ENCODE results near the gene PPM1H. TPM values are rescaled to one million over a fixed set of nuclear protein-coding genes. Genes with fewer than 3 reads are reported as not detected.

Gene PPM1H
- polyA plus RNA-seq, 1 of the 3 experiments (the other 2 are of a cell fraction) = 0.13 TPM

DNA sequence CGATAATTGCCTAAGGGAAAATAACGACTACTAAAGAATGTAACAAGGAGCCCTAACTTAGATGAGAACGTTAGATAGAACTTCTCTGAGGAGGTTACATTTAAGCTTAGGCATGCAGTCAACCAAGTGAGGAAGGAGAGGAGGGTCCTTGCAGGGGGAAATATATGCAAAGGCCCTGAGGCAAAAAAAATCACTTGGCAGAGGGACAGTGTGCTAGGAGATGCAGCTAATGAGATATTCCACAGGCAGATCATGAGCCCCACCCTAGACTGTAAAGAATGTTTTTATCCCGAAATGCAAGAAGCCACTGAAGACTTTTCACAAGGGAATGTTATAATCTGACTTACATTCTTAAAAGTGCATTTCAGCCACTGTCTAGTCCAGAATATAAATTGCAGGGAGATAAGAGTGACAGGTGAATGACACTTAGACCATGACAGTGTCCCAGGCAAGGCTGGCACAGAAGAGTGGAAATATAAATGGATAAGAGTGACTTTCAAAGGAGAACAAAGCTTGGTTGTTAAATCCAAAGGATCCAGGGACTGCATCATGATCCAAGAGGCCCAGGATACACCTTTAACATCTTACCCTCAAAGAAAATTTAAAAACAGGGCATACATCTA lies 61.0 kb downstream of the PPM1H start:
- no peak overlapping the region for H3K9ac ChIP-seq
- 40% methylated on average over 4 of the region's 4 CpGs for WGBS (ENCODE audit: low lambda C conversion rate)
- H2AFZ ChIP-seq (ENCODE audit: low read depth) = no peak overlapping the region
- no peaks in the 10 kb centered on the region for H3K36me3 ChIP-seq (replicated peaks in 1 of 2; ENCODE audit: control insufficient read depth in 1 of 2, insufficient read depth in 2 of 2, low read length in 1 of 2)
- no peaks in the 10 kb centered on the region for H3K9me2 ChIP-seq
- H3K27me3 ChIP-seq (ENCODE audit: insufficient read depth) = no peaks in the 10 kb centered on the region
- TF ChIP-seq, protein P1, sequence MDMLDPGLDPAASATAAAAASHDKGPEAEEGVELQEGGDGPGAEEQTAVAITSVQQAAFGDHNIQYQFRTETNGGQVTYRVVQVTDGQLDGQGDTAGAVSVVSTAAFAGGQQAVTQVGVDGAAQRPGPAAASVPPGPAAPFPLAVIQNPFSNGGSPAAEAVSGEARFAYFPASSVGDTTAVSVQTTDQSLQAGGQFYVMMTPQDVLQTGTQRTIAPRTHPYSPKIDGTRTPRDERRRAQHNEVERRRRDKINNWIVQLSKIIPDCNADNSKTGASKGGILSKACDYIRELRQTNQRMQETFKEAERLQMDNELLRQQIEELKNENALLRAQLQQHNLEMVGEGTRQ (IDR thresholded peaks at IDR 0.05; ENCODE audit: borderline replicate concordance, low read depth, low read length) = no peak
- no peak for TF ChIP-seq FOSL2 (IDR thresholded peaks at IDR 0.05; ENCODE audit: borderline replicate concordance, low read depth)
- TF ChIP-seq, protein P2, sequence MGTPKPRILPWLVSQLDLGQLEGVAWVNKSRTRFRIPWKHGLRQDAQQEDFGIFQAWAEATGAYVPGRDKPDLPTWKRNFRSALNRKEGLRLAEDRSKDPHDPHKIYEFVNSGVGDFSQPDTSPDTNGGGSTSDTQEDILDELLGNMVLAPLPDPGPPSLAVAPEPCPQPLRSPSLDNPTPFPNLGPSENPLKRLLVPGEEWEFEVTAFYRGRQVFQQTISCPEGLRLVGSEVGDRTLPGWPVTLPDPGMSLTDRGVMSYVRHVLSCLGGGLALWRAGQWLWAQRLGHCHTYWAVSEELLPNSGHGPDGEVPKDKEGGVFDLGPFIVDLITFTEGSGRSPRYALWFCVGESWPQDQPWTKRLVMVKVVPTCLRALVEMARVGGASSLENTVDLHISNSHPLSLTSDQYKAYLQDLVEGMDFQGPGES (IDR thresholded peaks at IDR 0.05; ENCODE audit: low read depth, low read length) = no peak
- TF ChIP-seq CHD2 (IDR thresholded peaks at IDR 0.05; ENCODE audit: low read length, partially characterized antibody) = no peak
- TF ChIP-seq GABPA (IDR thresholded peaks at IDR 0.05; ENCODE audit: low read depth) = no peak
- TF ChIP-seq TCF12 (IDR thresholded peaks at IDR 0.05) = no peak
- TF ChIP-seq, protein P3, sequence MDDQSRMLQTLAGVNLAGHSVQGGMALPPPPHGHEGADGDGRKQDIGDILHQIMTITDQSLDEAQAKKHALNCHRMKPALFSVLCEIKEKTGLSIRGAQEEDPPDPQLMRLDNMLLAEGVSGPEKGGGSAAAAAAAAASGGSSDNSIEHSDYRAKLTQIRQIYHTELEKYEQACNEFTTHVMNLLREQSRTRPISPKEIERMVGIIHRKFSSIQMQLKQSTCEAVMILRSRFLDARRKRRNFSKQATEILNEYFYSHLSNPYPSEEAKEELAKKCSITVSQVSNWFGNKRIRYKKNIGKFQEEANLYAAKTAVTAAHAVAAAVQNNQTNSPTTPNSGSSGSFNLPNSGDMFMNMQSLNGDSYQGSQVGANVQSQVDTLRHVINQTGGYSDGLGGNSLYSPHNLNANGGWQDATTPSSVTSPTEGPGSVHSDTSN (IDR thresholded peaks at IDR 0.05) = no peak
- no peak for TF ChIP-seq POLR2AphosphoS5 (IDR thresholded peaks at IDR 0.05; ENCODE audit: low read depth, low read length)
- TF ChIP-seq RAD21 (IDR thresholded peaks at IDR 0.05; ENCODE audit: low read length) = no peak
- no peak for TF ChIP-seq NFIC (IDR thresholded peaks at IDR 0.05; ENCODE audit: borderline replicate concordance)
- TF ChIP-seq, protein P4, sequence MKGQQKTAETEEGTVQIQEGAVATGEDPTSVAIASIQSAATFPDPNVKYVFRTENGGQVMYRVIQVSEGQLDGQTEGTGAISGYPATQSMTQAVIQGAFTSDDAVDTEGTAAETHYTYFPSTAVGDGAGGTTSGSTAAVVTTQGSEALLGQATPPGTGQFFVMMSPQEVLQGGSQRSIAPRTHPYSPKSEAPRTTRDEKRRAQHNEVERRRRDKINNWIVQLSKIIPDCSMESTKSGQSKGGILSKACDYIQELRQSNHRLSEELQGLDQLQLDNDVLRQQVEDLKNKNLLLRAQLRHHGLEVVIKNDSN (IDR thresholded peaks at IDR 0.05; ENCODE audit: borderline replicate concordance, low read depth) = no peak
- TF ChIP-seq SIN3A (IDR thresholded peaks at IDR 0.05; ENCODE audit: borderline replicate concordance, low read depth, low read length) = no peak
- no peak for TF ChIP-seq TEAD4 (IDR thresholded peaks at IDR 0.05; ENCODE audit: borderline replicate concordance, insufficient read depth)
- no peak for TF ChIP-seq RXRA (IDR thresholded peaks at IDR 0.05; ENCODE audit: borderline replicate concordance, low read depth)
- TF ChIP-seq, protein P5, sequence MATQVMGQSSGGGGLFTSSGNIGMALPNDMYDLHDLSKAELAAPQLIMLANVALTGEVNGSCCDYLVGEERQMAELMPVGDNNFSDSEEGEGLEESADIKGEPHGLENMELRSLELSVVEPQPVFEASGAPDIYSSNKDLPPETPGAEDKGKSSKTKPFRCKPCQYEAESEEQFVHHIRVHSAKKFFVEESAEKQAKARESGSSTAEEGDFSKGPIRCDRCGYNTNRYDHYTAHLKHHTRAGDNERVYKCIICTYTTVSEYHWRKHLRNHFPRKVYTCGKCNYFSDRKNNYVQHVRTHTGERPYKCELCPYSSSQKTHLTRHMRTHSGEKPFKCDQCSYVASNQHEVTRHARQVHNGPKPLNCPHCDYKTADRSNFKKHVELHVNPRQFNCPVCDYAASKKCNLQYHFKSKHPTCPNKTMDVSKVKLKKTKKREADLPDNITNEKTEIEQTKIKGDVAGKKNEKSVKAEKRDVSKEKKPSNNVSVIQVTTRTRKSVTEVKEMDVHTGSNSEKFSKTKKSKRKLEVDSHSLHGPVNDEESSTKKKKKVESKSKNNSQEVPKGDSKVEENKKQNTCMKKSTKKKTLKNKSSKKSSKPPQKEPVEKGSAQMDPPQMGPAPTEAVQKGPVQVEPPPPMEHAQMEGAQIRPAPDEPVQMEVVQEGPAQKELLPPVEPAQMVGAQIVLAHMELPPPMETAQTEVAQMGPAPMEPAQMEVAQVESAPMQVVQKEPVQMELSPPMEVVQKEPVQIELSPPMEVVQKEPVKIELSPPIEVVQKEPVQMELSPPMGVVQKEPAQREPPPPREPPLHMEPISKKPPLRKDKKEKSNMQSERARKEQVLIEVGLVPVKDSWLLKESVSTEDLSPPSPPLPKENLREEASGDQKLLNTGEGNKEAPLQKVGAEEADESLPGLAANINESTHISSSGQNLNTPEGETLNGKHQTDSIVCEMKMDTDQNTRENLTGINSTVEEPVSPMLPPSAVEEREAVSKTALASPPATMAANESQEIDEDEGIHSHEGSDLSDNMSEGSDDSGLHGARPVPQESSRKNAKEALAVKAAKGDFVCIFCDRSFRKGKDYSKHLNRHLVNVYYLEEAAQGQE (IDR thresholded peaks at IDR 0.05; ENCODE audit: low read depth, low read length) = no peak
- no peaks in the 10 kb centered on the region for H3K79me2 ChIP-seq (ENCODE audit: insufficient read depth)
- H3K9me3 ChIP-seq = no peaks in the 10 kb centered on the region
- H3K4me3 ChIP-seq (ENCODE audit: low read depth in 2 of 2, low read length in 1 of 2) = no peak overlapping the region
- H3K4me1 ChIP-seq (ENCODE audit: control insufficient read depth in 1 of 2, insufficient read depth in 2 of 2, low read depth in 1 of 2, low read length in 1 of 2) = no peaks in the 10 kb centered on the region
- H4K20me1 ChIP-seq (ENCODE audit: insufficient read depth) = no peaks in the 10 kb centered on the region
- POLR2A ChIA-PET = no interaction called here
- no peak overlapping the region for H3K4me2 ChIP-seq
- CTCF ChIA-PET = no interaction called here
- no peak for DNase-seq
- no peaks in the 10 kb centered on the region for H3F3A ChIP-seq (replicated peaks; ENCODE audit: insufficient read depth)
- no peak overlapping the region for H3K27ac ChIP-seq (ENCODE audit: low read depth in 2 of 2, low read length in 1 of 2)
